GM12874 (cell line): Measurements from ENCODE around the gene PFDN5.

Experiments
- CTCF ChIP-seq: IDR thresholded peaks from 2 replicates; pipeline ENCODE4 v1.5.1; 2011; ENCODE audit warnings: low read depth, mild to moderate bottlenecking, control low read depth, low read length, moderate library complexity; ENCODE audit not compliant: insufficient read depth

Gene PFDN5

GRCh38 chr12:53295070-53295890 lies at the start of gene PFDN5:
PFDN5 (plus strand) TSS chr12:53295542; CDS start chr12:53295568, 26 bp downstream.
- no peak for TF ChIP-seq CTCF

GRCh38 chr12:53251477-53252348 lies 43.6 kb upstream of the PFDN5 start:
- peak; percentile 62 for TF ChIP-seq CTCF

DNA sequence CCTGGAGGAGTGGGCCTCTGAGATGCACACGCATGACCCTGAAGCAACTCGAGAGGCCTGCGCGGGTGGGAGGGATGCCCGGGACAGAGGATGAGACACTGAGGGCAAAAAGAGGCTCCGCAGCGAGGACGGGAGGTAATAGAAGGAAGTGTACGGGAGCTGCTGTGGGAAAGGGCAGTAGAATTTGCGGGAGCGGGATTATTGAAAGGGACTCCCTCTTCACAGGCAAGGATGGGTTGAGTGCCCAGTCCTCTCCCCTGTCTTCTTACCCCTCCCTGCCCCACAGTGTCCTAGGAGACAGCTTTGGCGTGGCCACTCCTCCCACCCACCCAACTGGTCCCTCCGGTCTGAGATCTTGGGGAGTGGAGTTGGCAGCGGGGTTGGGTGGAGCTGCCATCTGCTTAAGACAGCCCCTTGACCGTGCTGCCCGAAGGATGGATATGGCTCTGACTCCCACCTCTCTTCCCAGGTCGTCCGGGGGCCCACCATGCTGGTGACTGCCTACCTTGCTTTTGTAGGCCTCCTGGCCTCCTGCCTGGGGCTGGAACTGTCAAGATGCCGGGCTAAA lies 42.9 kb upstream of the PFDN5 start:
- no peak for TF ChIP-seq CTCF

DNA sequence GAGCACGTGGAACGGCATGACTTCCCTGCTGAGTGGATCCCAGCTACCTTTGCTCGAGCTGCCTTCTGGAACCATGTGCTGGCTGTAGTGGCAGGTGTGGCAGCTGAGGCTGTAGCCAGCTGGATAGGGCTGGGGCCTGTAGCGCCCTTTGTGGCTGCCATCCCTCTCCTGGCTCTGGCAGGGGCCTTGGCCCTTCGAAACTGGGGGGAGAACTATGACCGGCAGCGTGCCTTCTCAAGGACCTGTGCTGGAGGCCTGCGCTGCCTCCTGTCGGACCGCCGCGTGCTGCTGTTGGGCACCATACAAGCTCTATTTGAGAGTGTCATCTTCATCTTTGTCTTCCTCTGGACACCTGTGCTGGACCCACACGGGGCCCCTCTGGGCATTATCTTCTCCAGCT lies 42.0 kb upstream of the PFDN5 start:
- no peak for TF ChIP-seq CTCF

- TF ChIP-seq CTCF: no peak
These were observed 40.4 kb upstream of the PFDN5 start for GRCh38 chr12:53254816-53255545.

DNA sequence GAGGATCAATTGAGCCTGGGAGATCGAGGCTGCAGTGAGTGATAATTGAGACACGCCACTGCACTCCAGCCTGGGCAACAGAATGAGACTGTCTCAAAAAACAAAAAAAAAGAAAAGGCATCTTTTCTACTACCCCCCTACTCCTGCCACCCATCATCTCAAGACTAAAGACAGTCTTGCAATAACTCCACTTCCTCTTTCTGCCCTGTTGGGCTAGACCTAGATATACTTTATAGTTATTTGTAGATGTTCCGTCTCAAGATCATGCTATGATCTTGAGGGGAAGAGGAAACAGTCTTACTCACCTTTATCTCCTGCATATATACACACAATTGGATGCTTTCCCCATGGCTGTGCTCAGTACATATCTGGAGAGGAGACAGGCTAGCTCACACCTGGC lies 39.3 kb upstream of the PFDN5 start:
- no peak for TF ChIP-seq CTCF
